PC-9 (cell line): ENCODE data around the gene PTGES. TPM values are rescaled to one million over a fixed set of nuclear protein-coding genes. Genes with fewer than 3 reads are reported as not detected.

Experiments used
- BruUV-seq: library from RNA; stranded (reverse); fragments of 400-500 nt; replicated peaks from 2 replicates; lab custom pipeline; 2021; lab: Mats Ljungman, UMichigan
- CTCF ChIA-PET: fragments of 300-600 bp; sonication (Branson Sonifier 250); formaldehyde crosslinking; loops from one replicate; lab custom pipeline; 2022; ENCODE audit warnings: antibody characterized with exemption; lab: Charles Lee
- POLR2A ChIA-PET: fragments of 300-600 bp; sonication (Branson Sonifier 250); formaldehyde crosslinking; loops from one replicate; lab custom pipeline; 2022; ENCODE audit warnings: antibody characterized with exemption; ENCODE audit not compliant: unreplicated experiment; lab: Charles Lee
- DNase-seq, 2 experiments: peaks; one replicate each; pipeline versions ENCODE4 v3.0.0 to v3.0.0-alpha.2; 2015 to 2022; ENCODE audit warnings: mixed read lengths in 1 of 2
- H2AFZ ChIP-seq: fragments of 200-600 bp; sonication (generic); 2 replicates; pipeline ENCODE4 v1.8.1; 2017; ENCODE audit warnings: antibody characterized with exemption
- H3F3A ChIP-seq: fragments of 200-600 bp; sonication (generic); 2 replicates; pipeline ENCODE4 v1.8.1; 2017; ENCODE audit warnings: antibody characterized with exemption, mild to moderate bottlenecking, low read depth; ENCODE audit not compliant: insufficient read depth
- H3K27ac ChIP-seq: fragments of 200-600 bp; sonication (generic); 2 replicates; pipeline ENCODE4 v1.6.1; 2016; ENCODE audit warnings: mixed run types
- H3K27me3 ChIP-seq: fragments of 200-600 bp; sonication (generic); 2 replicates; pipeline ENCODE4 v1.6.1; 2016; ENCODE audit warnings: low read depth, mixed run types; ENCODE audit not compliant: insufficient read depth
- H3K36me3 ChIP-seq: fragments of 200-600 bp; sonication (generic); 2 replicates; pipeline ENCODE4 v1.6.1; 2016; ENCODE audit warnings: low read depth, mixed run types
- H3K4me1 ChIP-seq: fragments of 200-600 bp; sonication (generic); replicated peaks from 2 replicates; pipeline ENCODE4 v1.6.1; 2016; ENCODE audit warnings: mixed run types; ENCODE audit not compliant: insufficient read depth
- H3K4me2 ChIP-seq: fragments of 200-600 bp; sonication (generic); 2 replicates; pipeline ENCODE4 v1.6.1; 2017; ENCODE audit warnings: mixed run types
- H3K4me3 ChIP-seq: fragments of 200-600 bp; sonication (generic); 2 replicates; pipeline ENCODE4 v1.6.1; 2016; ENCODE audit warnings: mixed run types
- H3K79me2 ChIP-seq: fragments of 200-600 bp; sonication (generic); 2 replicates; pipeline ENCODE4 v1.6.1; 2017; ENCODE audit warnings: low read depth, mixed run types
- H3K9me2 ChIP-seq: fragments of 200-600 bp; sonication (generic); 2 replicates; pipeline ENCODE4 v1.8.1; 2017; ENCODE audit warnings: mild to moderate bottlenecking; ENCODE audit not compliant: insufficient read depth
- H3K9me3 ChIP-seq: fragments of 200-600 bp; sonication (generic); 2 replicates; pipeline ENCODE4 v1.8.1; 2016; ENCODE audit warnings: low read depth; ENCODE audit not compliant: insufficient read depth
- H4K20me1 ChIP-seq: fragments of 200-600 bp; sonication (generic); 2 replicates; pipeline ENCODE4 v1.8.1; 2017; ENCODE audit not compliant: insufficient read depth
- CTCF ChIP-seq: fragments of 200-600 bp; sonication (generic); conservative IDR thresholded peaks from 2 replicates; pipeline ENCODE4 v1.6.1; 2017; ENCODE audit warnings: mixed run types, antibody characterized with exemption, mild to moderate bottlenecking, moderate library complexity
- EZH2 ChIP-seq: fragments of 200-600 bp; sonication (generic); IDR thresholded peaks from 2 replicates; pipeline ENCODE4 v1.8.0; 2017; ENCODE audit warnings: antibody characterized with exemption, low read depth
- intact Hi-C: fragments of 100-400 bp; cut with micrococcal nuclease; formaldehyde crosslinking; loops from one replicate; pipeline ENCODE4 v1.10.0; 2022; ENCODE audit not compliant: unreplicated experiment
- total RNA-seq: library from RNA; stranded (reverse); gene quantifications from 2 replicates; pipeline ENCODE4 v1.2.3, GENCODE V29; 2021

The PTGES gene
- total RNA-seq, 1 experiment from 2014 or later, result 119 TPM

- Histone ChIP-seq H3K4me2 (no peak overlapping the region), H3K4me1 (peaks cover 68% of the 10 kb centered on the region), H2AFZ (no peak overlapping the region), H3K9me2 (no peaks in the 10 kb centered on the region), H4K20me1 (no peaks in the 10 kb centered on the region), H3K4me3 (no peak overlapping the region), H3K27me3 (no peaks in the 10 kb centered on the region), H3K9me3 (no peaks in the 10 kb centered on the region), H3K36me3 (no peaks in the 10 kb centered on the region), H3K27ac (no peak overlapping the region), H3K79me2 (no peaks in the 10 kb centered on the region), H3F3A (peaks cover 30% of the 10 kb centered on the region)
- BruUV-seq, result no TSS peak
- ChIA-PET POLR2A (no interaction called here), CTCF (no interaction called here)
- DNase-seq, result no peak
- intact Hi-C loops, result no loop called here
- TF ChIP-seq EZH2 (no peak), CTCF (no peak)
Observed at GRCh38 chr9:129779560-129780190, 26.8 kb upstream of the PTGES start.

GRCh38 chr9:129778469-129778868 lies 25.6 kb upstream of the PTGES start:
- Histone ChIP-seq H3K36me3 (no peaks in the 10 kb centered on the region), H4K20me1 (no peaks in the 10 kb centered on the region), H2AFZ (no peak overlapping the region), H3K9me3 (no peaks in the 10 kb centered on the region), H3K9me2 (no peaks in the 10 kb centered on the region), H3K4me3 (no peak overlapping the region), H3K4me1 (peaks cover 77% of the 10 kb centered on the region), H3F3A (peaks cover 33% of the 10 kb centered on the region), H3K79me2 (no peaks in the 10 kb centered on the region), H3K4me2 (0 out of 2 replicates have a peak overlapping the region, but pooled peaks have one; percentile 72), H3K27me3 (no peaks in the 10 kb centered on the region), H3K27ac (peak overlapping the region; percentile 71)
- peak in 1 of 2 experiments; percentile 63 for DNase-seq
- ChIA-PET POLR2A (interaction anchor here (0.6 to 0.8 kb wide), 2 partner anchors 29 to 292 kb away, joined by 4 to 21 read pairs; no protein-coding TSS in a partner anchor), CTCF (interaction anchor here (0.6 to 2.8 kb wide), 4 partner anchors 27 to 44 kb away, joined by 3 to 24 read pairs (median 13); no protein-coding TSS in a partner anchor)
- intact Hi-C loops, result no loop called here
- TF ChIP-seq CTCF (no peak), EZH2 (no peak)
- BruUV-seq, result no TSS peak

- BruUV-seq, result TSS peak; percentile 88
- no peak for DNase-seq
- CTCF ChIA-PET, result interaction anchor here (0.6 to 2.8 kb wide), 4 partner anchors 18 to 44 kb away, joined by 3 to 24 read pairs (median 10); no protein-coding TSS in a partner anchor
Observed at GRCh38 chr9:129777769-129778130, 24.9 kb upstream of the PTGES start.

More at GRCh38 chr9:129777769-129778130, 24.9 kb upstream of the PTGES start:
- H3K9me2 ChIP-seq, result no peaks in the 10 kb centered on the region
- H3K4me3 ChIP-seq, result no peak overlapping the region
- peak overlapping the region; percentile 72 for H3K4me2 ChIP-seq
- H3K79me2 ChIP-seq, result no peaks in the 10 kb centered on the region
- intact Hi-C loops, result loop anchor here (1.0 kb wide), 3 partner anchors 15 to 39 kb away; no protein-coding TSS in a partner anchor
- TF ChIP-seq EZH2, result no peak
- no peak for TF ChIP-seq CTCF
- no peaks in the 10 kb centered on the region for H3K9me3 ChIP-seq
- H3K36me3 ChIP-seq, result no peaks in the 10 kb centered on the region
- H3F3A ChIP-seq, result peaks cover 40% of the 10 kb centered on the region
- H3K27ac ChIP-seq, result peak overlapping the region; percentile 71
- no peaks in the 10 kb centered on the region for H3K27me3 ChIP-seq
- no peaks in the 10 kb centered on the region for H4K20me1 ChIP-seq
- POLR2A ChIA-PET, result interaction anchor here (0.6 to 1.3 kb wide), 4 partner anchors 25 to 637 kb away, joined by 3 to 28 read pairs (median 6); partner anchors contain the start of genes NTMT1 and PTGES
- H3K4me1 ChIP-seq, result peaks cover 84% of the 10 kb centered on the region
- no peak overlapping the region for H2AFZ ChIP-seq
